Spleen (tissue), 11 donors: ENCODE data around the gene RNF7. TPM values are rescaled to one million over a fixed set of nuclear protein-coding genes. Genes with fewer than 3 reads are reported as not detected.

Source experiments
- DNase-seq: peaks from one replicate; pipeline ENCODE4 v3.0.0-alpha.2; 2020
- H3K27ac ChIP-seq, 8 donors: fragments of 200-600 bp; sonication (generic) in 7 of 8; 1 replicate in 4 of 8; 2 replicates in 4 of 8; pipeline versions ENCODE4 v1.5.0 to v1.8.0; 2016 to 2021; ENCODE audit warnings: inconsistent platforms in 4 of 8, mild to moderate bottlenecking in 4 of 8, moderate library complexity in 1 of 8
- H3K27me3 ChIP-seq, 7 donors: fragments of 200-600 bp; sonication (generic) in 6 of 7; replicated peaks in 1 of 7; 1 replicate in 4 of 7; 2 replicates in 3 of 7; pipeline versions ENCODE4 v1.5.0 to v1.8.0; 2016 to 2021; ENCODE audit warnings: inconsistent platforms in 3 of 7, mild to moderate bottlenecking in 1 of 7
- H3K36me3 ChIP-seq, 6 donors: fragments of 200-600 bp; sonication (generic) in 5 of 6; 1 replicate in 4 of 6; 2 replicates in 2 of 6; pipeline versions ENCODE4 v1.5.0 to v1.8.0; 2016 to 2021; ENCODE audit warnings: inconsistent platforms in 2 of 6
- H3K4me1 ChIP-seq, 6 donors: fragments of 200-600 bp; sonication (generic) in 5 of 6; 1 replicate in 3 of 6; 2 replicates in 3 of 6; pipeline versions ENCODE4 v1.5.0 to v1.8.0; 2016 to 2021; ENCODE audit warnings: inconsistent platforms in 3 of 6
- H3K4me3 ChIP-seq, 8 donors: fragments of 200-600 bp; sonication (generic) in 7 of 8; 1 replicate in 4 of 8; 2 replicates in 4 of 8; pipeline versions ENCODE4 v1.5.0 to v1.8.0; 2016 to 2021; ENCODE audit warnings: inconsistent platforms in 4 of 8, mild to moderate bottlenecking in 4 of 8, moderate library complexity in 2 of 8
- H3K9me3 ChIP-seq, 8 donors: fragments of 200-600 bp; sonication (generic) in 7 of 8; 1 replicate in 4 of 8; 2 replicates in 4 of 8; pipeline versions ENCODE4 v1.5.0 to v1.8.0; 2016 to 2021; ENCODE audit warnings: inconsistent platforms in 4 of 8
- CTCF ChIP-seq, 11 experiments: fragments of 200-600 bp in 7 of 11; fragments of 450-650 bp in 4 of 11; sonication (generic) in 4 of 11; IDR thresholded peaks in 8 of 11; conservative IDR thresholded peaks in 3 of 11; 1 replicate in 7 of 11; 2 replicates in 4 of 11; pipeline versions ENCODE4 v1.4.0 to v1.8.0; 2016 to 2021; ENCODE audit warnings: antibody characterized with exemption in 11 of 11, inconsistent platforms in 4 of 11, mild to moderate bottlenecking in 1 of 11
- POLR2A ChIP-seq, 3 donors: fragments of 450-650 bp; IDR thresholded peaks; one replicate each; pipeline ENCODE4 v1.5.1; 2017; ENCODE audit warnings: antibody characterized with exemption in 3 of 3, mild to moderate bottlenecking in 1 of 3
- POLR2AphosphoS5 ChIP-seq, 3 donors: sonication (generic); formaldehyde crosslinking; IDR thresholded peaks; one replicate each; pipeline ENCODE4 v1.5.1; 2017; ENCODE audit warnings: antibody characterized with exemption in 3 of 3
- WGBS, 5 donors: extraction: QIAGEN DNeasy Blood & Tissue Kit in 3 of 5; methylation state at CpG; one replicate each; pipeline versions ENCODE4 v1.1.5 to v1.1.7; 2013 to 2018; 5-methylcytosine and 5-hydroxymethylcytosine counted together
- intact Hi-C: fragments of 100-400 bp; cut with DNase I; formaldehyde crosslinking; loops from one replicate; pipeline ENCODE4 v1.15.0; 2023; ENCODE audit warnings: low total_unique reads
- polyA plus RNA-seq, 3 donors: library from polyadenylated mRNA; stranded (reverse); fragments of 200-250 nt; gene quantifications; one replicate each; pipeline ENCODE4 v1.2.1, GENCODE V29; 2013
- small RNA-seq, 4 donors: library from RNA; depleted of rRNA; stranded (forward); fragments of <200 nt; gene quantifications; one replicate each; pipeline ENCODE3, GENCODE V24; 2016
- total RNA-seq, 7 donors: library from RNA; depleted of rRNA in 3 of 7; stranded (reverse); fragments of >200 nt in 3 of 7; fragmentation: NEBNext Ultra II Directional in 4 of 7; extraction: Animal tissue kit (Norgen Biotek cat#: 25700) in 4 of 7; gene quantifications; one replicate each; pipeline versions ENCODE4 v1.1.0 to v1.2.1, GENCODE V29; 2016 to 2021
- donor health status: healthy with polysubstance abuse.
- donor health status: DM: no; HTN: no; CAD: no; lungs with moderate emphysema.
- donor health status: DM: no; HTN: no; CAD: no.
- donor health status: Bipolar disorder and iron deficiency.
- donor health status: healthy.
- donor health status: DM: no; HTN: no; CAD: no.
- donor health status: DM: yes; HTN: yes; CAD: no.

Gene RNF7
- total and polyA plus RNA-seq, 10 donors: 42.5 to 117 (median 61.6) TPM

- peak; percentile 83 for DNase-seq
- Histone ChIP-seq H3K36me3 (no peaks in the 10 kb centered on the region), H3K27ac (peak overlapping the region; percentile 78 to 91 (median 87)), H3K4me1 (peaks cover 18 to 52% (median 30%) of the 10 kb centered on the region in 6 donors), H3K4me3 (peak overlapping the region in 4 of 8 donors; percentile 7 to 68 (median 45)), H3K27me3 (no peaks in the 10 kb centered on the region), H3K9me3 (peaks cover 0 to 5% (median 0%) of the 10 kb centered on the region in 8 donors)
- TF ChIP-seq CTCF (IDR thresholded peaks at IDR 0.05 in 8 of 11, conservative IDR thresholded peaks at IDR 0.05 in 3 of 11) (no peak), POLR2AphosphoS5 (IDR thresholded peaks at IDR 0.05) (peak in 2 of 3 donors; percentile 39 to 46), POLR2A (IDR thresholded peaks at IDR 0.05) (no peak)
- intact Hi-C loops: loop anchor here (10.0 kb wide), 1 partner anchor 79 kb away; the partner anchor contains the start of gene ATP1B3
- WGBS, 5 donors: 23 to 31% (median 26%) methylated on average over 8 to 11 of the region's 11 CpGs
Observed at GRCh38 chr3:141796081-141796888, 58.2 kb downstream of the RNF7 start.

Small RNA genes within 50 kb of the gene (small RNA-seq; reads per million reads assigned to genes)
- gene AC112771.1: 0 reads per million in 4 donors

Other genes with a start within 250 kb of the RNF7 start
- gene GRK7, start 25.1 kb downstream of the RNF7 start, total RNA-seq: under 1 TPM in 3 of 7 donors, not detected in 4; 0.14 to 0.26 (median 0.20) TPM
- under 1 TPM in 2 of 3 donors, not detected in 1; 0.02 to 0.07 TPM for gene GRK7, start 25.1 kb downstream of the RNF7 start, polyA plus RNA-seq
- 10 to 100 TPM; 46.0 to 72.2 (median 69.6) TPM for gene ATP1B3, start 138.3 kb downstream of the RNF7 start, total RNA-seq
- 10 to 100 TPM; 35.7 to 80.1 (median 60.7) TPM for gene ATP1B3, start 138.3 kb downstream of the RNF7 start, polyA plus RNA-seq